Measurements from ENCODE around the gene TMEM121.
A peak's percentile ranks its signal among the peaks of the same experiment; 100 is the strongest.

The TMEM121 gene

GRCh38 chr14:105487449-105487985 lies 38.9 kb upstream of the TMEM121 start:
- DNase-seq, result no peak

GRCh38 chr14:105487986-105488777 lies 38.2 kb upstream of the TMEM121 start:
- no peak for DNase-seq

GRCh38 chr14:105488781-105489541 lies 37.4 kb upstream of the TMEM121 start:
- no peak for DNase-seq

GRCh38 chr14:105489542-105490266 lies 36.7 kb upstream of the TMEM121 start:
- DNase-seq, result peak; percentile 79

GRCh38 chr14:105490267-105490571 lies 36.2 kb upstream of the TMEM121 start:
- no peak for DNase-seq

GRCh38 chr14:105490572-105491365 lies 35.6 kb upstream of the TMEM121 start, which contains the start of gene TEDC1:
Gene TEDC1 (plus strand): TSS chr14:105491246. CDS start chr14:105491376, 130 bp downstream.
- DNase-seq, result peak; percentile 100

- peak; percentile 54 for DNase-seq
Measured at GRCh38 chr14:105491366-105491973, 34.9 kb upstream of the TMEM121 start.

GRCh38 chr14:105492031-105492970 lies 34.1 kb upstream of the TMEM121 start:
- DNase-seq, result no peak

GRCh38 chr14:105492971-105493871 lies 33.2 kb upstream of the TMEM121 start:
- DNase-seq, result no peak

- no peak for DNase-seq
Measured at GRCh38 chr14:105493921-105494605, 32.3 kb upstream of the TMEM121 start.

GRCh38 chr14:105494606-105494929 lies 31.8 kb upstream of the TMEM121 start:
- no peak for DNase-seq

GRCh38 chr14:105495101-105495989 lies 31.0 kb upstream of the TMEM121 start:
- DNase-seq, result no peak

- DNase-seq, result no peak
Measured at GRCh38 chr14:105495990-105496830, 30.2 kb upstream of the TMEM121 start.

- no peak for DNase-seq
Measured at GRCh38 chr14:105496831-105497591, 29.4 kb upstream of the TMEM121 start.

GRCh38 chr14:105497671-105498429 lies 28.5 kb upstream of the TMEM121 start:
- no peak for DNase-seq
